Measurements from ENCODE around the gene RNF123.

GRCh38 chr3:49712166-49712565, 22.8 kb downstream of the RNF123 start:
- no peak for TF ChIP-seq CTCF (IDR thresholded peaks at IDR 0.05; ENCODE audit: insufficient read depth, low read length)
- no peak for TF ChIP-seq SPI1 (IDR thresholded peaks at IDR 0.05; ENCODE audit: borderline replicate concordance, low read depth)

All from HL-60 (cell line).